H1 (cell line): Measurements from ENCODE around the gene LPP. TPM values are rescaled to one million over a fixed set of nuclear protein-coding genes. Genes with fewer than 3 reads are reported as not detected.

Experiments
- CTCF ChIA-PET: fragments of 300-600 bp; sonication (Branson Sonifier 250); formaldehyde crosslinking; loops from one replicate; lab custom pipeline; 2021; ENCODE audit not compliant: partially characterized antibody; lab: Charles Lee
- POLR2A ChIA-PET: fragments of 300-600 bp; sonication (Branson Sonifier 250); formaldehyde crosslinking; loops from one replicate; lab custom pipeline; 2021; ENCODE audit warnings: inconsistent platforms; ENCODE audit not compliant: partially characterized antibody; lab: Charles Lee
- DNase-seq, 2 experiments: peaks; one replicate each; pipeline versions ENCODE4 v3.0.0 to v3.0.0-alpha.2; 2010 to 2022; ENCODE audit warnings: low spot score in 2 of 2, low read depth in 1 of 2, mixed read lengths in 1 of 2
- FAIRE-seq: peaks from 2 replicates; lab custom pipeline; 2011; peaks lifted over from hg19 to GRCh38; lab: Jason Lieb, UNC
- H2AFZ ChIP-seq: 2 replicates; pipeline ENCODE4 v1.8.1; 2012; ENCODE audit warnings: low read length, inconsistent platforms
- H2AK5ac ChIP-seq: 2 replicates; pipeline ENCODE4 v1.6.1; 2013; ENCODE audit warnings: low read depth, low read length
- H2BK120ac ChIP-seq: replicated peaks from 2 replicates; pipeline ENCODE3; 2013; ENCODE audit warnings: low read depth, low read length, inconsistent platforms
- H2BK12ac ChIP-seq: 2 replicates; pipeline ENCODE4 v1.6.1; 2013; ENCODE audit warnings: low read depth, low read length
- H2BK15ac ChIP-seq: 2 replicates; pipeline ENCODE4 v1.6.1; 2013; ENCODE audit warnings: low read length
- H2BK20ac ChIP-seq: 2 replicates; pipeline ENCODE4 v1.6.1; 2013; ENCODE audit warnings: low read length
- H2BK5ac ChIP-seq: 2 replicates; pipeline ENCODE4 v1.6.1; 2013; ENCODE audit warnings: low read depth, low read length
- H3K14ac ChIP-seq: 2 replicates; pipeline ENCODE4 v1.6.1; 2013; ENCODE audit warnings: inconsistent platforms; ENCODE audit not compliant: insufficient read length
- H3K18ac ChIP-seq: 2 replicates; pipeline ENCODE4 v1.6.1; 2013; ENCODE audit warnings: low read length; ENCODE audit errors: extremely low read depth
- H3K23ac ChIP-seq: 2 replicates; pipeline ENCODE4 v1.6.1; 2013; ENCODE audit warnings: inconsistent platforms; ENCODE audit not compliant: insufficient read length
- H3K23me2 ChIP-seq: 2 replicates; pipeline ENCODE4 v1.6.1; 2013; ENCODE audit warnings: low read depth, low read length
- H3K27ac ChIP-seq: 2 replicates; pipeline ENCODE4 v1.6.1; 2011; ENCODE audit warnings: low read depth, low read length, inconsistent platforms
- H3K27me3 ChIP-seq, 4 experiments: replicated peaks in 1 of 4; 1 replicate in 1 of 4; 2 replicates in 3 of 4; pipeline versions ENCODE4 v1.6.1 to v1.8.1; 2011 to 2013; ENCODE audit warnings: low read length in 3 of 4, mild to moderate bottlenecking in 3 of 4, inconsistent platforms in 2 of 4, mixed read lengths in 2 of 4, moderate library complexity in 1 of 4; ENCODE audit not compliant: control insufficient read depth in 3 of 4, insufficient read depth in 3 of 4; ENCODE audit errors: extremely low read depth in 1 of 4
- H3K36me3 ChIP-seq, 4 experiments: 2 replicates each; pipeline versions ENCODE4 v1.6.1 to v1.8.1; 2011 to 2013; ENCODE audit warnings: mild to moderate bottlenecking in 4 of 4, low read length in 3 of 4, moderate library complexity in 2 of 4, control low read depth in 1 of 4, inconsistent platforms in 1 of 4; ENCODE audit not compliant: insufficient read depth in 4 of 4, control insufficient read depth in 2 of 4
- H3K4ac ChIP-seq: replicated peaks from 2 replicates; pipeline ENCODE3; 2013; ENCODE audit warnings: low read length, low read depth, mixed read lengths, inconsistent platforms; ENCODE audit not compliant: insufficient read length
- H3K4me1 ChIP-seq, 4 experiments: replicated peaks in 1 of 4; 1 replicate in 1 of 4; 2 replicates in 3 of 4; pipeline versions ENCODE4 v1.6.1 to v1.8.1; 2011 to 2013; ENCODE audit warnings: low read length in 3 of 4, inconsistent platforms in 2 of 4, mixed read lengths in 1 of 4; ENCODE audit not compliant: insufficient read depth in 4 of 4, control insufficient read depth in 3 of 4
- H3K4me2 ChIP-seq, 2 experiments: 2 replicates each; pipeline versions ENCODE4 v1.6.1 to v1.8.1; 2011 to 2013; ENCODE audit warnings: low read depth in 2 of 2, low read length in 2 of 2, control low read depth in 1 of 2, inconsistent platforms in 1 of 2, mild to moderate bottlenecking in 1 of 2; ENCODE audit not compliant: insufficient read depth in 1 of 2
- H3K4me3 ChIP-seq, 4 experiments: fragments of 200-600, 300-600 bp in 1 of 4; sonication (generic), shearing (Covaris generic), sonication (Bioruptor Twin) in 1 of 4; 2 replicates each; pipeline versions ENCODE4 v1.5.1 to v1.8.1; 2011 to 2016; ENCODE audit warnings: low read length in 4 of 4, low read depth in 3 of 4, control low read depth in 2 of 4, inconsistent platforms in 2 of 4, mild to moderate bottlenecking in 2 of 4, mixed read lengths in 1 of 4, moderate library complexity in 1 of 4; ENCODE audit not compliant: insufficient read depth in 2 of 4; ENCODE audit errors: extremely low read depth in 1 of 4
- H3K56ac ChIP-seq: replicated peaks from 2 replicates; pipeline ENCODE3; 2013; ENCODE audit warnings: low read depth, mild to moderate bottlenecking, mixed read lengths, low read length, inconsistent platforms; ENCODE audit not compliant: insufficient read length
- H3K79me1 ChIP-seq: 2 replicates; pipeline ENCODE4 v1.6.1; 2013; ENCODE audit warnings: low read depth, low read length, control low read depth
- H3K79me2 ChIP-seq, 2 experiments: 2 replicates each; pipeline versions ENCODE4 v1.6.1 to v1.8.1; 2012 to 2013; ENCODE audit warnings: low read length in 2 of 2, mild to moderate bottlenecking in 2 of 2, inconsistent platforms in 1 of 2; ENCODE audit not compliant: insufficient read depth in 2 of 2, control insufficient read depth in 1 of 2
- H3K9ac ChIP-seq, 4 experiments: replicated peaks in 1 of 4; 1 replicate in 1 of 4; 2 replicates in 3 of 4; pipeline versions ENCODE4 v1.6.1 to v1.8.1; 2011 to 2013; ENCODE audit warnings: low read depth in 3 of 4, low read length in 3 of 4, control low read depth in 2 of 4, mild to moderate bottlenecking in 2 of 4, moderate library complexity in 2 of 4, inconsistent platforms in 1 of 4; ENCODE audit errors: extremely low read depth in 1 of 4
- H3K9me3 ChIP-seq, 2 experiments: 2 replicates each; pipeline versions ENCODE4 v1.6.1 to v1.8.1; 2012 to 2013; ENCODE audit warnings: mild to moderate bottlenecking in 2 of 2, moderate library complexity in 2 of 2, control low read depth in 1 of 2, inconsistent platforms in 1 of 2, low read depth in 1 of 2, low read length in 1 of 2, mixed read lengths in 1 of 2; ENCODE audit not compliant: insufficient read depth in 2 of 2
- H4K20me1 ChIP-seq, 2 experiments: replicated peaks in 1 of 2; 2 replicates each; pipeline versions ENCODE3 to v1.8.1; 2011 to 2013; ENCODE audit warnings: inconsistent platforms in 2 of 2, low read length in 2 of 2, mild to moderate bottlenecking in 1 of 2; ENCODE audit not compliant: insufficient read depth in 2 of 2, control insufficient read depth in 1 of 2
- H4K5ac ChIP-seq: 2 replicates; pipeline ENCODE4 v1.6.1; 2013; ENCODE audit warnings: low read length, low read depth, mixed read lengths, inconsistent platforms; ENCODE audit not compliant: insufficient read length
- H4K8ac ChIP-seq: 2 replicates; pipeline ENCODE4 v1.8.0; 2013; ENCODE audit warnings: mild to moderate bottlenecking, moderate library complexity, low read length, inconsistent platforms; ENCODE audit not compliant: insufficient read depth; ENCODE audit errors: extremely low read depth
- H4K91ac ChIP-seq: replicated peaks from 2 replicates; pipeline ENCODE3; 2013; ENCODE audit warnings: low read length, mixed read lengths, inconsistent platforms; ENCODE audit not compliant: insufficient read length
- ATF3 ChIP-seq: IDR thresholded peaks from 2 replicates; pipeline ENCODE4 v1.6.1; 2011; ENCODE audit warnings: low read depth, mild to moderate bottlenecking, low read length; ENCODE audit not compliant: insufficient read depth
- KDM4A ChIP-seq: IDR thresholded peaks from one replicate; pipeline ENCODE4 v1.7.1; 2012; ENCODE audit warnings: low read depth, mild to moderate bottlenecking, moderate library complexity, low read length, inconsistent platforms; ENCODE audit not compliant: severe bottlenecking
- WGBS, 2 experiments: shearing (Covaris generic) in 1 of 2; methylation state at CpG; one replicate each; pipeline versions ENCODE4 v1.1.6 to v1.1.7; 2013 to 2015; ENCODE audit warnings: low lambda C conversion rate in 2 of 2, mixed read lengths in 2 of 2, inconsistent platforms in 1 of 2, low coverage in 1 of 2, missing lambda C conversion rate in 1 of 2; ENCODE audit not compliant: insufficient replicate concordance in 2 of 2, insufficient coverage in 1 of 2, insufficient read length in 1 of 2; ENCODE audit errors: extremely low coverage in 1 of 2, missing lambda C conversion rate in 1 of 2; 5-methylcytosine and 5-hydroxymethylcytosine counted together
- polyA plus RNA-seq, 7 experiments: library from polyadenylated mRNA; depleted of rRNA in 3 of 7; stranded (reverse) in 5 of 7; unstranded in 2 of 7; fragments of >200 nt in 5 of 7; fragments of 200-250 nt in 2 of 7; gene quantifications; 1 replicate in 5 of 7; 2 replicates in 1 of 7; 4 replicates in 1 of 7; pipeline versions ENCODE4 v1.2.1 to v1.2.3, GENCODE V29; 2011 to 2013; ENCODE audit warnings: missing spikeins in 2 of 7, mixed read lengths in 2 of 7
- total RNA-seq: library from RNA; stranded (reverse); fragmentation: NEBNext Ultra II Directional; extraction: Animal tissue kit (Norgen Biotek cat#: 25700); gene quantifications from 2 replicates; pipeline ENCODE4 v1.2.1, GENCODE V29; 2021

The LPP gene
- total and polyA plus RNA-seq, 2 of the 8 experiments (the other 6 are each of a cell fraction or from before 2014, with no cell fraction given), result 10.0 to 53.3 TPM

GRCh38 chr3:188518835-188519452 is 365.0 kb downstream of the LPP start:
- Histone ChIP-seq H3K23me2 (no peaks in the 10 kb centered on the region), H3K14ac (no peak overlapping the region), H2BK120ac (no peak overlapping the region), H3K4me2 (no peak overlapping the region), H2BK20ac (no peak overlapping the region), H2BK12ac (no peak overlapping the region), H3K9ac (no peak overlapping the region), H3K36me3 (no peaks in the 10 kb centered on the region), H4K20me1 (no peaks in the 10 kb centered on the region), H4K8ac (no peak overlapping the region), H3K18ac (no peak overlapping the region), H2AFZ (no peak overlapping the region), H3K79me2 (no peaks in the 10 kb centered on the region), H3K27me3 (no peaks in the 10 kb centered on the region), H4K91ac (no peak overlapping the region), H2BK5ac (no peak overlapping the region), H3K56ac (no peak overlapping the region), H2BK15ac (no peak overlapping the region), H3K9me3 (no peaks in the 10 kb centered on the region), H3K4ac (no peak overlapping the region), H3K23ac (no peak overlapping the region), H3K79me1 (no peaks in the 10 kb centered on the region), H3K27ac (no peak overlapping the region), H3K4me1 (peaks cover 0 to 3% (median 1%) of the 10 kb centered on the region in 4 experiments; a peak in 2 of 7 replicates), H2AK5ac (no peak overlapping the region), H3K4me3 (no peak overlapping the region), H4K5ac (no peak overlapping the region)
- TF ChIP-seq KDM4A (no peak), ATF3 (no peak)
- ChIA-PET POLR2A (no interaction called here), CTCF (interaction anchor here (1.9 kb wide), 1 partner anchor 168 kb away, joined by 5 read pairs; no protein-coding TSS in a partner anchor)
- no peak for DNase-seq
- WGBS, 2 experiments, result 94% methylated on average over 6 of the region's 6 CpGs; no CpG with 5 or more reads in 1 of the 2 experiments
- FAIRE-seq, result no peak
